GM21619 (cell line): ENCODE data around the gene ATP4A.
A peak's percentile ranks its signal among the peaks of the same experiment; 100 is the strongest.
"Not testable (repeated sequence)": the region's sequence is repeated elsewhere in the genome, so short reads cannot be mapped to it uniquely, and the experiment has no call there.

Source experiments
- ATAC-seq: cut with Tn5 transposase; IDR thresholded peaks from one replicate; pipeline ENCODE4 v1.9.1; 2021; ENCODE audit not compliant: unreplicated experiment

Gene ATP4A

DNA sequence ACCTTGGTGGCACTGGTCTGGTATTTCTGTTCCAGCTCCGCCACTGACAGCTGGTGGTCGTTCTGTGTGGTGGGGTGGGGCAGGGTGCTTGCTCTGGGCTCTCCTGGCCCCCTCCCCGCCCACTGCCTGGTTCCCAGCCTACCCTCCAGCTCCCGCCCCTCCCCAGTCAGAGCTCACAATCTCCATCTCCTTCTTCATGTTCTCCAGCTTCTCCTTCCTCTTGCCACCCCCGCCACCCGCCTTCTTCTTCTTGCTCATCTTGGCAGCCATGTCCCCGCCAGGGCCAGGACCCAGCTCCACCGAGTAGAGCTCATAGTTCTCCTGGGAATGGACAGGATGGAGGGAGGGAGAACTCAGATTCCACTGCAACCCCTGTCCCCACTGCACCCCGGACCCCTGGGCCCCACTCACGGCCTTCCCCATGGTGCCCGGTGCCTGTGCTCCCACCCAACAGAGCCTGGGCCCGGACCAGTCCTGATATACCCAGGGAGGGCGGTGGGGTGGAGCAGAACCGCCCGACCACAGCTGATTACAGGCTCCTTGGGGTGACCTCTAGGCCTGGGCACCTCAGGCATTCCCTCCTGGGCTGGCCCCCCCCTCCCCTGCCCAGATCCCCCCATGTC lies at the start of gene ATP4A:
TSS of gene ATP4A (minus strand) at position 452 of the 623 bp plus-strand sequence. CDS start at position 423, 29 bp downstream.
- no peak for ATAC-seq

DNA sequence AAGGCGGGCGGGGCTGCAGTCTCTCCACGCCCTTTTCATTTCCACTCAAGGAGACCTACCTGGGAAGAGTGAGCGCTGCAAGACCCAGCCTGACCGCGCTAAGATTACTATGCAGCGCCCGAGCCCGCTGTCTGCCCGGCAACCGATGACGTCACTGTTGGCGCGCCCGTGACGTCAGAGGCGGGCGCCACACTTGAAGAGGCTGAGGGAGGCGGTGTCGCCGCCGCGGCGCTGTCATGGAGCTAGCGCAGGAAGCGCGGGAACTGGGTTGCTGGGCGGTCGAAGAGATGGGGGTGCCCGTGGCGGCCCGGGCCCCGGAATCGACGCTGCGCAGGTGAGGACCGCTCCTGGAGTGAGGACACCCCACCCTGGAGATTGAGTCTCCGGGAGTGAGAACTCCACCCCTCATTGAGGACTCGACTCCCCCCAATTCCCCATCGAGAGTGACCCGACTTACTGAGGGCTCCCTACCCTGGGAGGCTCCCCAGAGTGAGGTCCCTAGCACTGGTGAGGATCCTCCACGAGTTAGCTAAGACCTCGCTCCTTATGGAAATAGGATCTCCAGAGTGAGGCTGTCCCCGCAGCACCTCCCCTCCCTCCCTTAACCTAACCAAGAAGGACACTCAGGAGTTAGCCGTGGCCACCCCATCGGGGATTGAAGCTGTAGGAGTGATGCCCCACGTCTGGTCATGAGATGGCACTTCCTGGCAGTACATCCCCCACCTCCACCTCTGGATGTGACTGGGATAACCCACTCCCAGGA lies 49.3 kb upstream of the ATP4A start, which contains the start of gene HAUS5:
TSS of gene HAUS5 (plus strand) at position 177 of the 763 bp plus-strand sequence. CDS start at position 237, 60 bp downstream.
- peak; percentile 60 for ATAC-seq

DNA sequence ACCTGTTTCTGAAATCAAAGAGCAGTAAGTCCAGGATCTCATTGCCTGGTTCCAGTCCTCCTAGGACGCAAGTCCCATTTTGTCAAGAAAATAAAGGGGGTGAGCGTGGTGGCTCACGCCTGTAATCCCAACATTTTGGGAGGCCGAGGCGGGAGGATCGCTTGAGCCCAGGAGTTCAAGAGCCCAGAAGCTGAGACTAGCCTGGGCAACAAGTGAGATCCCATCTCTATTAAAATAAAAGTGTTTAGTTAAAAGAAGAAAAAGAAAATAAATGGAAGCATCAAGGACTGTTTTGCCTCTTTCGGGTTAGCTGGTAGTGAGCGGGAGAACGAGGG lies 48.7 kb upstream of the ATP4A start:
- ATAC-seq, result no peak

DNA sequence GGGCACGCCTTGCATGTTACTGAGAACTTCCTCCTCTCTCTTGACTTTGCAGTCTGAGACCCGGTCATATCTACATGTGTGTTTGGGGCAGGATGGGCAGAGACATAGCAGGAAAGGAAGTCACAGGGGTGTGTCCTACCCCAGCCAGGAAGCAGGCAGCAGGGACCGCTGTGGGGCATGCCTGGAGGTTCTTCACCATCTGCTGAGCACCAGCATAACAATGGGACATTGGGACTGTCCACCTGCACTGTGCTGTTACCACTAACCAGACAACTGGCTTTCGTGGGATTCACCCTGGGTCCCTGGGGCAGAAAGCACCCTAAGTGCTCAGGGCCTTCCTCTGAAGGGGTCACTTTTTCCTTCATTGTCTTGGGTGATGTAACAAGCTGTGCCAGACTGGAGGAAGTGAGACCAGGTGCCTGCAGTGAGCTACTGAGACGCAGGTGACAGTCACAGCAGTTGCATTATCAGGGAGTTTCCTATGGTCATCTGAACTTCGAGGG lies 46.4 kb upstream of the ATP4A start:
- peak; percentile 42 for ATAC-seq

DNA sequence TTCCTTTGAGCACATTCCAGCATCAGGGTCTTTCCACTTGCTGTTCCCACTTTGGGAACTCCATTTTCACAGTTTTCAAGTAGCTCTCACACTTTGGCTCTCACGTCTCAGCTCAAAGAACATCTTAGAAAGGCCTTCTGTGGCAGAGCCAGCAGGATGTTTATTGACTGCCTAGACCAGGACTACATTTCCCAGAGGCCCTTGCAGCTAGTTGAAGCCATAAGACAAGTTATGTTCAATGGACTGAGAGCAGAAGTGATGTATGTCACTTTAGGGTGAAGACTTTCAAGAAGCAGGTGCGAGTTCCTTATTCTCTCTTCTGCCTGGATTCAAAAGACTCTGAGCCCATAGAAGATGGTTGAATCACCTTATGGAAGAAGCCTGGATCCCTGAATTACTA lies 44.8 kb upstream of the ATP4A start:
- no peak for ATAC-seq

DNA sequence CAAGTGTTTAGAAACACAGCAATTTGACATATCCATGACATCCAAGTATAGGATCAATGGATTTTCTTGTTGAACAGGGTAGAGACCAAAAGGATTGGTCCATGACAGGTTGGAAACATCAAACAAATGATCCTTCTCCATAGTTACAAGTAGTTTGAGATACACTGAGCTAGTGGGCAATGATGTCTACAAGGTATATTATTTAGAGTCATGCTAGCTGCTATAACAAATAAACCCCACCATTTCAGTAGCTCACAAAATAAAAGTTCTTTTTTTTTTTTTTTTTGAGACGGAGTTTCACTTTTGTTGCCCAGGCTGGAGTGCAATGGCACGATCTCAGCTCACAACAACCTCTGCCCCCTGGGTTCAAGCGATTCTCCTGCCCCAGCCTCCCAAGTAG lies 44.2 kb upstream of the ATP4A start:
- no peak for ATAC-seq

DNA sequence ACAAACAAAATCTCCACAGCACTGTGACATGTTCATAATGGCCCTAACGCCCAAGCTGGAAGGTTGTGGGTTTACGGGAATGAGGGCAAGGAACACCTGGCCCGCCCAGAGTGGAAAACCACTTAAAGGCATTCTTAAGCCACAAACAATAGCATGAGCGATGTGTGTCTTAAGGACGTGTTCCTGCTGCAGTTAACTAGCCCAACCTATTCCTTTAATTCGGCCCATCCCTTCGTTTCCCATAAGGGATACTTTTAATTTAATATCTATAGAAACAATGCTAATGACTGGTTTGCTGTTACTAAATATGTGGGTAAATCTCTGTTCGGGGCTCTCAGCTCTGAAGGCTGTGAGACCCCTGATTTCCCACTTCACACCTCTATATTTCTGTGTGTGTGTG lies 43.7 kb upstream of the ATP4A start:
- not testable (repeated sequence) for ATAC-seq

DNA sequence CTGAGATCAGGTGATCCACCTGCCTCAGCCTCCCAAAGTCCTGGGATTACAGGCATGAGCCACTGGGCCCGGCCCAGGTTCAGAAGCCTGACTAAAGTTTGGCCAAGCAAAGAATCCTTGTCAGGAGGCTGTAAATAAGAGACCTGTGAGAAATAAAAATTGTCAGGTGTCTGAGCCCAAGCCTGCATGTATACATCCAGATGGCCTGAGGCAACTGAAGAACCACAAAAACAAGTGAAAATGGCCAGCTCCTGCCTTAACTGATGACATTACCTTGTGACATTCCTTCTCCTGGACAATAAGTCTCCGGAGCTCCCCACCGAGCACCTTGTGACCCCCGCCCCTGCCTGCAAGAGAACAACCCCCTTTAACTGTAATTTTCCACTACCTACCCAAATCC lies 41.0 kb upstream of the ATP4A start:
- not testable (repeated sequence) for ATAC-seq

DNA sequence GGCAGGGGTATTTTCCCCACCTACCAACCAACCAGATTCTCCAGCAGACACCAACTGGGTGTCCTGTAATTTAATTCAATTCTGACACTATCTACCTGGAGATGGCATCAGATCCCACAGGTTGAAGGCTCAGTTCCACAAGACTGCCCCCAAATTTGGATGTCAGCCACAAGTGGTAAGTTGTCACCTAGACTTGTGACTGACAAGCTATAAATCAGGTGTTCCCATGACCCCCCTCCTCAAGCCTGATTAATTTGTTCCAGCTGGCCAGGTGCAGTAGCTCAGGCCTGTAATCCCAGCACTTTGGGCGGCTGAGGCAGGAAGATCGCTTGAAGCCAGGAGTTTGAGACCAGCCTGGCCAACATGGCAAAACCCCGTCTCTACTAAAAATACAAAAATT lies 38.5 kb upstream of the ATP4A start:
- ATAC-seq, result no peak

DNA sequence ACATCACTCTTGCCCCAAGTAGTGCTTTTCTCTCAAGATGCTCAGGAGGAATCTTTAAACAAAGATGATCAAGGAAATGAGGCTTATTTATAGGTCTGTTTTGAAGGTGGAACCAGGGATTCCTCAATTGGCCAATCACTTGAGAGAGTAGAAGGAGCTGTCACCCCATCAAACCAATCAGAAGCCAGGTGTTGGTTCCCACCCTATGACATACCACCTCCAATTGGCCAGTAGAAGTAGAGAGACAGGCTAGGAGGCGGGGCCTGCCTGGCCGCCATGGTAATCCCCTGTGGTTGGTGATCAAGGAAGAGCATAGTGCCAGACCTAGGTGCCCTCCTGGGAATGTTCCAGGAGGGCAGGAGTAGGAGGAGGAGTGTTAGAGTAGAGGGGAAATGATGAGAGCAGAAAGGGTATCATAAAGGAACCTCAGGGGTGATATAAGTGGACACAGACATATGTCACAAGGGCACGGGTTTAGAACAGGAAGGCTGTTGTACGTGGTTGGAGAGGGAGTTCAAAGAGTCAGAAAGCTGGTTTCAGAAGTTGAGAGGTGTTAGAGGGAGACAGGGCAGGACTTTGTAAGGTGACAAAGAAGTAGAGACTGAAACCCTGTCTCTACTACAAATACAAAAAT lies 33.0 kb upstream of the ATP4A start:
- peak; percentile 51 for ATAC-seq

DNA sequence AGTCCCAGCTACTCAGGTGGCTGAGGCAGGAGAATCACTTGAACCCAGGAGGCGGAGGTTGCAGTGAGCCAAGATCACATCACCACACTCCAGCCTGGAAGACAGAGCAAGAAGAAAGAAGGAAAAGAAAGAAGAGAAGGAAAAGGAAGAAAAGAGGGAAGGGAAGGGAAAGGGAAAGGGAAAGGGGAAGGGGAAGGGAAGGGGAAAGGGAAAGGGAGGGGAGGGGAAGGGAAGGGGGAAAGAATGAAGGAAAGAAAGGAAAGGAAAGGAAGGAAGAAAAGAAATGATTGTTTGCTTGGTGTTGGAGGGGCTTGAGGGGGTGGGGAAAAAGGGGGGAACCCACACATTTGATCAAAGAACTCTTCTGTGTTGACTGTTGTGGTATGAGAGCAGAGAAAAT lies 32.5 kb upstream of the ATP4A start:
- no peak for ATAC-seq

DNA sequence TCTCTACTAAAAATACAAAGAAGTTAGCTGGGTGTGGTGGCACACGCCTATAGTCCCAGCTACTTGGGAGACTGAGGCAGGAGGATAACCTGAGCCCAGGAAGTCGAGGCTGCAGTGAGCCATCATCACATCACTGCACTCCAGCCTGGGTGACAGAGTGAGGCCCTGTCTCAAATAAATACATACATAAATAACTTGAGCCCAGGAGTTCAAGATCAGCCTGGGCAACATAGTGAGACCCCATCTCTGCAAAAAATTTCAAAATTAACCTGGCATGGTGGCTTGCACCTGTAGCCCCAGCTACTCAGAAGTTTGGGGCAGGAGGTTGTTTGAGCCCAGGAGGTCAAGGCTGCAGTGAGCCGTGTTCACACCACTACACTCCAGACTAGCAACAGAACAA lies 31.6 kb upstream of the ATP4A start:
- not testable (repeated sequence) for ATAC-seq

DNA sequence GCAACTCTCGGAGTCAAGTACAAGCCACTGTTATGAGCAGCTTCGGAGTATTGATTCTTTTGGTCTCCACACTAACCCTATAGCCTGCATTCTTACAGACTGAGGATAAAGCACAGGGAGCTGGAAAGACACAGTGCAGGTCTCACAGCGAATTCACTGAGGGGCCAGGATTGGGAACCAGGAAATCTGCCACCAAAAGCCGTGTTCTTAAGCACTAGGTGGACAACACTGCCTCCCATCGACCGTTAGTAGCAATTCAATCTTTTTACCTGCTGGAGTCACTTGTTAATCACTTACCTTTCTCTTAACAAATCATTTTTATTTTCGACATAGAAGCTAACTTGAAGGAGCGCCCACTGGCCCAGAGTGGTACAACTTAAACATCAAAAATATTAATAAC lies 28.8 kb upstream of the ATP4A start:
- ATAC-seq, result no peak

DNA sequence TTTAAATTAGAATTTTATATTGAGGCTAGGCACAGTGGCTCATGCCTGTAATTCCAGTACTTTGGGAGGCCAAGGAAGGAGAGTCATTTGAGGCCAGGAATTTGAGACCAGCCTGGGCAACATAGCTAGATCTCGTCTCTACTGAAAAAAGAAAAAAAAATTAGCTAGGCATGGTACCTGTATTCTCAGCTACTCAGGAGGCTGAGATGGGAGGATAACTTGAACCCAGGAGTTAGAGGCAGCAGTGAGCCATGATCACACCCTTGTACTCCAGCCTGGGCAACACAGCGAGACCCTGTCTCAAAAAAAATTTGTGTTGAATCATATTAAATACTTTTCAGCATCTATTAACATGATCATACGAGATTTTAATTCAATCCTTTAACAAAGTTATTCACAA lies 27.4 kb upstream of the ATP4A start:
- ATAC-seq, result no peak

DNA sequence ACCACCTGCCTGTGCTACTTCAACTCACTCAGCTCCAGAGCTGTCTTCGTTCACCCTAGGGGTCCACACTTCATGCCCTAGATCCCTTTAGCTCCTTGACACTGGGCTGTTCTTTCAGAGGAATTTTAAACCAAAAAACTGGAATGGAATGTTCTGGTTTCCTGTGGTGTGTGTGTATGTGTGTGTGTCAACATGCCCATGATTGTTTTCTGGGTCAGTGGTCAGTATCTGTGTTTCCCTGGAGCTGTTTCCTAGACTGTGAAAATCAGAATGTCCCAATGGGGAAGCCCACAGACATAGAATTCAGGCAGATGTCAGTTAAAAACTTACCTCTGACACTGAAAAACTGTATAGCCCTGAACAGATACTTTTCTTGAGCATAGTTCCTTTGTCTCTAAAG lies 23.9 kb upstream of the ATP4A start:
- no peak for ATAC-seq

DNA sequence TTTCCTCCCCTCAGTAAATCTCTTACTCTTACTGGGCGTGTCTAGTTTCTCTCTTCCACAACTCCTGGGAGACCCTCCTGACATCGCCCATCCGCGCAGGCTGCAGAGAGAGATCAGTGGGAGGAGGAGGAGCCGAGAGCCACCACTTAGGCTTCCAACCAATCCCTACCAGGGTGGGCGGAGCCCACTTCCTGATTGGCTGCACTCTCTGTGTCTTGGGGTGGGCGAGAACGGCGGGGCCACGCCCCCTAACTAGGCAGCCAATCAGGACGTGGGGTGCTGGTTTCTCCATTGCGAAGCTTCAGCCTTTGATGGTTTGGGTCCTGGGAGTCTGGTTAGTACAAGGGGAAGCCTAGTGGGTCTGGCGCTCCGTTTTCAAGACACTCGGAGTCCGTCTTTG lies 22.4 kb upstream of the ATP4A start, which contains the start of gene PMIS2:
TSS of gene PMIS2 (plus strand) at position 326 of the 400 bp plus-strand sequence. CDS start 87 bp downstream, outside the sequence.
- no peak for ATAC-seq

DNA sequence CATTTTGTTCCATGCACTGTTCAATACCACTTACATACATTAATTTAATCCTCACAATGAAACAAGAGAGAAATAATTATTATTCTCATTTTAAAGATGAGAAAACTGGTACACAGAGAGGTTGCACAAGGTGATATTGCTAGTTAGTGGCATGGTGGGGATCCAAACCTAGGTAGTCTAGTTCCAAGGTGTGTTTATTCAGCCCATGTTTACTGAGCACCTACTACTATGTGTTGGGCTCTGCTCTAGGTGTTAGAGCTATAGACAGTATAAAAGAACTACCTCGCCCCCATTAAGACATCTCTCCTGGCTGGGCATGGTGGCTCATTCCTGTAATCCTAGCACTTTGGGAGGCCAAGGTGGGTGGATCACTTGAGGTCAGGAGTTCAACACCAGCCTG lies 19.3 kb upstream of the ATP4A start:
- no peak for ATAC-seq

DNA sequence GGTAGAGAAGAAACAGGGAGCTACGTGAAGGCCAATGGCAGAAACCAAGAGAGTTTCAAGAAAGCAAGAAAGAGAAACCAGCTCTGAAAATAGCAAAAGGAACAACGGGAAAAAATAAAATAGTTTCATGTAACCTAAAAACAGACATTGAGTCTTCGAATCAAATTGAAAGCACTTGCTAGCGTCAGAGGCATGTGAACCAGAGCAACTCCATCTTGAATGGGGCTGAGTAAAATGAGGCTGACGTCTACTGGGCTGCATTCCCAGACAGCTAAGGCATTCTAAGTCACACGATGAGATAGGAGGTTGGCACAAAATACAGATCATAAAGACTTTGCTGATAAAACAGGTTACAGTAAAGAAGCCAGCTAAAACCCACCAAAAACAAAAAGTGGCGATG lies 15.2 kb upstream of the ATP4A start:
- ATAC-seq, result no peak

DNA sequence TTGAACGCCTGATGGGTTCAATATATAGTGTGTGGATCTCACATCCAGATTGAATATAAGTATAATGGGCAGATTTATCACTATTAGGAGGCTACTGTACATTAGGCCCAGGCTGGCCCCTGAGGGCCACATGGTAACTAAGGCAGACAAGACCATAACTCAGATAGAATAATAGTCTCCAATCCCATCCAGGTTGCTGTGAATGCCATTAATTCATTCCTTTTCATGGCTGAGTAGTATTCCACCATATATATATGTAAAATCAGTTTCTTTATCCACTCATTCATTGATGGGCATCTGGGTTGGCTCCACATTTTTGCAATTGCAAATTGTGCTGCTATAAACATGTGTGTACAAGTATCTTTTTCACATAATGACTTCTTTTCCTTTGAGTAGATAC lies 14.5 kb upstream of the ATP4A start:
- ATAC-seq, result no peak

DNA sequence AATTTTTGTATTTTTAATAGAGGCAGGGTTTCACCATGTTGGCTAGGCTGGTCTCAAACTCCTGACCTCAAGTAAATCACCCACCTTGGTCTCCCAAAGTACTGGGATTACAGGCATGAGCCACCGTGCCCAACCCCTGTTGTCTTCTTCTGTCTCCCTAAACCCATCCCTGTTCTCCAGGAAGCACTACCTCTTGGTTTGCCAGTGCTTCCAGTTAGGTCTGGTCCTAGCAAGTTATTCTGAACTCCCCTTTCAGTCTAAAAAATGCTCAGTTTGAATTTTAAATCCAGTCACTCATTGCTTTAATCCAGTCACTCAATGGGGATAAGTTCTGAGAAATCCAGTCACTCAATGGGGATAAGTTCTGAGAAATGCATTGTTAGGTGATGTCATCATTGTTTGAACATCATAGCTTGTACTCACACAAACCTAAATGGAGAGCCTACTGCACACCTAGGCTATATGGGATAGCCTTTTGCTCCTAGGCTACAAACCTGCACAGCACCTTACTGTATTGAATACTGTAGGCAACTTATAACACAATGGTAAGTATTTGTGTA lies 8.0 kb upstream of the ATP4A start:
- ATAC-seq, result no peak

DNA sequence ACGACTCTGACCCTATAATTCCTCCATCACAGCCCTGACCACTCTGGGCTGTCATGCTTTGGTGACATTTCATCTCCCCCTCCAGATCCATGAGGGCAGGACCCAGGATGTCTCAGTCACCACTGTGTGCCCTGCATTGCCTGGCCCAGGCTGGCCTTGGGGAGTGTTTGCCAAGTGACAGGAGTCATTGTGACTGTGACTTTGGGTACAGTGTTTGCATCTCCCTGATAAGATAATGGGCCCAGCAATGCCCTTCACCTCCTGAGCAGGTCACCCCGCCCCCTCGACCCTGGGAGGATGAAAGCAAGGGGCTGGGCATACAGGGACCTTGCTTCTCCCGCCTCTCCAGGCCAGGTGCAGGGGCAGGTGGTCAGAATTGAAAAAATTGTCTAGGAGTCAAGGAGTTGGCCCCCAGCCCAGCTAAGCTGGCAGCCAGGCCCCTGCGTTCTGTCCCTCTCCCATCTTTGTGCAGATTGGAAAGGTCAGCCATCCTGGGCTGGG lies 5.9 kb upstream of the ATP4A start:
- no peak for ATAC-seq
